Left forelimb (tissue), 1 donor: Measurements from ENCODE around the gene SWAP70.
"Not testable (repeated sequence)": the region's sequence is repeated elsewhere in the genome, so short reads cannot be mapped to it uniquely, and the experiment has no call there.

Source experiments
- DNase-seq: peaks from one replicate; pipeline ENCODE4 v3.0.0-alpha.2; 2018; ENCODE audit warnings: low spot score

The SWAP70 gene

GRCh38 chr11:9722023-9722422, 58.1 kb downstream of the SWAP70 start:
- DNase-seq: no peak

DNA sequence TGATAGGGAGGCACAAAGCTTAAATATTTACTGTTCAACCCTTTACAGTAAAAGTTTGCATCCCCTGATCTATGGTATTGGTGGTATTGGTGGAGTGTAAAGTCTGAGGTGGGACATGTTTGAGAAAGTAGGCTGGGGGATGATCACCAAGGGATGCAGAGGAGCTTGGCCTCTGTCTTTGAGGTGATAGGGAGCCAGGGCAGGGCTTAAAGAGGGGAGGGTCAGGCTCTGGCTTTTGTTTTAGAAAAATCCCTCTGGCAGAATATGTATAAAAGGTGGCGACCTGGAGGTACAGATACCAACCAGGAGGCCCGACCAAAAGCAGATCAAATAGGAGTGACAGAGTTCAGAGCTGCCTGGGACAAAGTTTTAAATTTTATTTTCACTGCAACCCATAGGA, 59.0 kb downstream of the SWAP70 start:
- DNase-seq: no peak

GRCh38 chr11:9726321-9727022, 62.6 kb downstream of the SWAP70 start:
- DNase-seq: no peak

DNA sequence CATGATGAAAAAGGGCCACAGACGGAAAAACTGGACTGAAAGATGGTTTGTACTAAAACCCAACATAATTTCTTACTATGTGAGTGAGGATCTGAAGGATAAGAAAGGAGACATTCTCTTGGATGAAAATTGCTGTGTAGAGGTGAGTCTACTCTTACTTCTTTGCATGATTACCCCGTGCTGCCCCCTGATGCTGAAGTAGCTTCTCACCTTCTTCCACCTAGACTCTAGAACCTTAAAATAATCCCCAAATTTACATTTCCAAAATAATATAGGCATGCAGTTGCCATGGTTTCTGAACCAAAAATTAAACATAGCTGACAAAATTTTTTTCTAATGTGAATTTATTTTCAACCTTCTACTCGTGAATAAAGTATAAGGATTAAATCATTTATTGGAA, 64.2 kb downstream of the SWAP70 start:
- no peak for DNase-seq

DNA sequence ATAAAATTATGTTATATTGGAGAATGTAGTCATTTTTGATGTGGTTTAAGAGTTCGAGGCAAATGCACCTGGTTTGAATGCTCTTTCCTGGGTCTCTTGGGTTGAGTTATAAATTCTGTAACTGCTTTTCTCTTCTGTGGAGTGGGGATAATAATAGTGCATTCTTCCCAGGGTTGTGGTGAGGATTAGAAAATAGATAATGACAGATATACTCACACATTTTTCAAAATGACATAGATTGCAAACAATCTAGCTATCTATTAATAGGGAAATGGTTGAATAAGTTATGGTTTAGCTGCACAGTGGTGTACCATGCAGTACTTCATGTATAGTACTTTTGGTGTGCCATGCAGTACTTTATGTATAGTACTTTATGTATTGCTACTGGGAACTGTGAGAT, 67.4 kb downstream of the SWAP70 start:
- no peak for DNase-seq

DNA sequence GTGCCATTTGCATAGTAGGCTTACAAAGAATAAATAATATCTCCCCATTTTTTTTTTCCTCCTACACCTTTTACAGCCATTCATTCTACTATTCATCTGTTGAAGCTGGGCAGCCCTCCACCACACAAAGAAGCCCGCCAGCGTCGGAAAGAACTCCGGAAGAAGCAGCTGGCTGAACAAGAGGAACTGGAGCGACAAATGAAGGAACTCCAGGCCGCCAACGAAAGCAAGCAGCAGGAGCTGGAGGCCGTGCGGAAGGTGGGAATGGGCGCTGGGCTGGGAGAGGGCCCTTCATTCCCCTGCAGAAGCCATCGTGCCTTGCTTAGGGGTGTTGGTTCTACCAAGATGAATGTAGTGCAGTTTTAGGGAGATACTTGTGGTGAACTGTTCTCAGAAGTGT, 68.6 kb downstream of the SWAP70 start:
- no peak for DNase-seq

GRCh38 chr11:9733212-9733611, 69.3 kb downstream of the SWAP70 start:
- no peak for DNase-seq

- DNase-seq: no peak
Measured at GRCh38 chr11:9735236-9735635, 71.4 kb downstream of the SWAP70 start.

DNA sequence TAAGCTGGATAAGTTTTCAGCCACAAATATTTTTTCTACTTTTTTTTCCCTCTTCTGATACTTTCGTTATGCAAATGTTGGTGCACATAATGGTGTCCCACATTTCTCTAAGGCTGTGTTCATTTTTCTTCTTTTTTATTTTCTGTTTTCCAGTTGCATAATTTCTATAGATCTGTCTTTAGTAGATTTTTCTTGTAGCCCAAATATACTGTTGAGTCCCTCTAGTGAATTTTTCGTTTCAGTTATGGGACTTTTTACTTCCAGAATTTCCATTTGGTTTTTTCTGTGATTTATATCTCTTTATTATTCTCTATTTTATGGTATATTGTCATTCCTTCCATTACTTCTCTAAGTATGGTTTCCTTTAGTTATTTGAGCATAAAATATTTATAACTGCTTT, 72.0 kb downstream of the SWAP70 start:
- no peak for DNase-seq

DNA sequence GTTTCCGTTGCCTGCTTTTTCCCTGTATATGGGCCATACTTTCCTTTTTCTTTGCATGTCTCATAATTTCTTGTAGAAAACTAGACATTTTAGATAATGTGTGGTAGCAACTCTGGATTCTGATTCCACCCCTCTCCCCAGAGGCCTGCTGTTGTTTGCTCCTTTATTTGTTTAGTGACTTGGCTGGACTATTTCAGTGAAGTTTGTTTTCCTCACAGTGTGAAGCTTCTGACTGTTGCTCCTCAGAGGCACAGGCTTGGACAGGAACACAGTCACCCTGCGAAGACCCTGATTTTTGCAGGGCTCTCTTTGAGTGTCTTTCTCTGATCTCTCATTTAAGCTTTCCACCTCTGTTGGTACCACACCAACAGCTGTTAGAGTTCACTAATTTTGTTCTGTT, 72.5 kb downstream of the SWAP70 start:
- DNase-seq: no peak

DNA sequence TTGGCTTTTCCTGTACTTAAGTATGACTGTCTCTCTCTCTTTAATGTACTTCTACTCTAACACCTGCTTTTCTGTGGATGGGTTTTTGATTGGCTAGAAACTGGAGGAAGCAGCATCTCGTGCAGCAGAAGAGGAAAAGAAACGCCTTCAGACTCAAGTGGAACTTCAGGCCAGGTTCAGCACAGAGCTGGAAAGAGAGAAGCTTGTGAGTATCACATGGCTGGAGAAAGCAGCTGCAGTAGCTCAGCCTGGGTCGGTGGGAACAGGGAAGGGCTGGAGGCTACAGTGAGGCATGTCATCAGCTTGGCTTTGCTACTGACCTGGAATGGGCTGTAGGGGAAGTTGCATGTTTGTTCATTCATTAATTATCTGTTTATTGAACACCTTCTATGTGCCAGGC, 74.2 kb downstream of the SWAP70 start:
- no peak for DNase-seq

DNA sequence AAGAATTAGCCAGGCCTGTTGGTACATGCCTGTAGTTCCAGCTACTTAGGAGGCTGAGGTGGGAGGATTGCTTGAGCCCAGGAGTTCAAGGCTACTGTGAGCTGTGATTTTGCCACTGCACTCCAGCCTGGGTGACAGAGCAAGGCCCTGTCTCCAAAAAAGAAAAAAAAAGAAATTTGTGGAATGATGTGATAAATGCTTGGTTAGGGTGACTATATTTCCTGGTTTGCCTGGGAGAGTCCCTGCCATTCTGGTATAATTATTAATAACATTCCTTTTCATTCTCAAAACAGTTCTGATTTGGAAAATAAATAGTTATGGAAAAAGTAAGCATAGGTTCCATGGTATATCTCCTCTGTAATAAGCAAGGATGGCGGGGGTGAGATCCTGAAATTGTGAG, 74.8 kb downstream of the SWAP70 start:
- no peak for DNase-seq

DNA sequence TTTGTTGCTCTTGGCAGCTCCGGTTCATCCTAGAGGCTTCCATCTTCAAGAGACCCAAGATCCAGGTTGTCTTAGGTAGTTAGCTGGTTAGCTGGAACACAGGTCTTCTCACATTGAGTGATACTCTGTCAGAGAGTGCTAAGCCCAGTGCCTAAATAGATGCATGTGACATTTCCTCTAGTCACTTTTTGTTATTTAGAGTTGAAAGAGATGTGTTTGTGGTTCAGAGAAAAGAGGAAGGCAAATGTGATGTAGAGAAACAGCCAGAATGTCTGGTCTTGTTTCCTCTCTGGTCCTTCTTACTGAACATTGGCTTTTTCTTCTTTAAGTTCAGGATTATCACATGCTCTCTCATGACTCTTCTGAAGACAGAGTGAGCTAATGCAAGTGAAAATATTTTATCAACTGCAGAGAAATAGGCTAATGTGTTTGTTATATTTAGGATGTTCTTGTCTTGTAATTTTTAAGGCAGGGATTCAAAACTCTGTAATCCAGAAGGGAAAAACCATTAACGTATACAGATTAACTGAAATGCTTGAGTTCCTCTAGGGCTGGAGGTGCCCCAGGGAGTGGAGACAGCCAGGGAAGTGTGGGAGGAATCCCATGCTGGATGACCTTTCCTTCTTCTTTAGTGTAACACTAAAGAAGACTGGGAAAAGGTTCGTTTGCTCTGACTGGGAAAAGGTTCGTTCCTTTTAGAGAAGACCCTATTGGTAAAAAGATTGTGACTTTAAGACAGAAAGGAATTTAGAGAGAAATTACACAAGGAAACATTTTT, 75.4 kb downstream of the SWAP70 start:
- DNase-seq: no peak

- no peak for DNase-seq
Measured at GRCh38 chr11:9740202-9740883, 76.5 kb downstream of the SWAP70 start.

- no peak for DNase-seq
Measured at GRCh38 chr11:9741260-9741659, 77.4 kb downstream of the SWAP70 start.

DNA sequence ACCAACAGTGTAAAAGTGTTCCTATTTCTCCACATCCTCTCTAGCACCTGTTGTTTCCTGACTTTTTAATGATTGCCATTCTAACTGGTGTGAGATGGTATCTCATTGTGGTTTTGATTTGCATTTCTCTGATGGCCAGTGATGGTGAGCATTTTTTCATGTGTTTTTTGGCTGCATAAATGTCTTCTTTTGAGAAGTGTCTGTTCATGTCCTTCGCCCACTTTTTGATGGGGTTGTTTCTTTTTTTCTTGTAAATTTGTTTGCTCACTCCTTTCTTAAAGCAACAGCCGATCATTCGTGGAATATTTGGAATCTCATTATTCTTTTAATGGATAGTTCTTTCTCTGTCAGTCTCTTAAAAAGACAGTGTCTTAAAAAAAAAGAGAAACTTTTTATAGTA, 79.6 kb downstream of the SWAP70 start:
- not testable (repeated sequence) for DNase-seq

DNA sequence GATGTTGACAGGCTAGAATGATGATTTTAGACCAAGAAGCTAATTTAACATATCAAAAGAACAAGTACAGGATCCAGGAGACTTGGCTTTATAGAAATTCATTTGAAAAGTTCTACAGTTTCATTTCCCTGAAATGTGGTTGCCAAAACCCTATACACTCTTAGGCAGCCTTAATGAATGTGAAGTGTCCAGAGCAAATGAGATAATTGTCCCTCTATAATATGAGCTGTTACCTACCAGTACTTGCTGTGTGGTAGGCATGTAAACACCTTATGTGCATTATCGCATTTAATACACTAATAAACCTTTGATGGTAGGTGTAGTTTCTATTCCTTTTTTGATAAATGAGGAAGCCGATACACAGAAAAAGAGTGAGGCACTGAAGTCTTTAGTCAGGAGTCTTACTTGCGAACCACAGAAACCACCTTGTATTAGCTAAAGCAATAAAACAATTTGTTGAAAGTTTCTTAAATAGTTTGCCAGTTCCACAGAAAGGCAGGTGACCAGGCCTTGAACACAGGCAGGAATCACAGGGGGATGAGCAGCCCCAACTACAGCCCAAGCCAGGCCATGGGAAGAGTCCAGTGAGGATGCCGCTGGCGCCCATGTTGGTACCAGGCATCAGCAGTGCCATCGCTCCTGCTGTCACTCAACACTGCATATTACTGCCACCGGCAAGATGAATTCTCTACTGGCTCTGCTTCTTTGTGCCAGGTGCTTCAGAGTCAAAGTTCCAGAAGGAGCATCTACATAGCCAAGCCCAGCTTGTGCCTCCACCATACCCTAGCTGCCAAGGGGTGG, 81.7 kb downstream of the SWAP70 start:
- no peak for DNase-seq

DNA sequence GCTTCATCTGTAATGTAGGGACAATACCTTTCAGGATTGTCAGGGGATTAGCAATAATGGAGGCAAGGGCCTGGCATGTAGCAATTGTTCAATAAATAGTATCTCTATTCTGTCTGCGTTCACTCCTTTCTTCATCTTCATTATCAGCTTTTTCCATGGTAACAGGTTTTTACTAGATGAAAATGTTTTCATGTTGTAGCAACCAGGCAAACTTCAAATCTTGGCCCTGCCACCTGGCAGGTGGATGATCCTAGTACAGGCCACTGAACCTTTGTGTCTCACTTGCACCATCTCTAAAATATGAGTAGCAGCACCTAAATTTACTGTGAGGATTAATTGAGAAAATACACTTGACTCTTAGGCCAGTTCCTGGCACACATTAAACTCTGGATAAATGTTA, 83.4 kb downstream of the SWAP70 start:
- no peak for DNase-seq

DNA sequence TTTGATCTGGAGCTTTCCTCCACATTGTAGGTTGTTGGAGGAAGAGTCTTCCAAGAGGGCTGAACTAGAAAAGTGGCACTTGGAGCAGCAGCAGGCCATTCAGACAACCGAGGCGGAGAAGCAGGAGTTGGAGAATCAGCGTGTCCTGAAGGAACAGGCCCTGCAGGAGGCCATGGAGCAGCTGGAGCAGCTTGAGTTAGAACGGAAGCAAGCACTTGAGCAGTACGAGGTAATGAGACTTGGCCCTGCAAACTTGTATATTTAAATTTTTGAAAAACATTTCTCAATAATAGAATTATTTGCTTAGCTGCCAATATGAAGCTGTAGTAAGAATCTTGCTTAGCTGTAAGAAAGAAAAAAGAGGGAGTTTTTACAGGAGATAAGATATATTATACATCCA, 84.0 kb downstream of the SWAP70 start:
- DNase-seq: no peak

- DNase-seq: no peak
Measured at GRCh38 chr11:9748361-9748970, 84.6 kb downstream of the SWAP70 start.

DNA sequence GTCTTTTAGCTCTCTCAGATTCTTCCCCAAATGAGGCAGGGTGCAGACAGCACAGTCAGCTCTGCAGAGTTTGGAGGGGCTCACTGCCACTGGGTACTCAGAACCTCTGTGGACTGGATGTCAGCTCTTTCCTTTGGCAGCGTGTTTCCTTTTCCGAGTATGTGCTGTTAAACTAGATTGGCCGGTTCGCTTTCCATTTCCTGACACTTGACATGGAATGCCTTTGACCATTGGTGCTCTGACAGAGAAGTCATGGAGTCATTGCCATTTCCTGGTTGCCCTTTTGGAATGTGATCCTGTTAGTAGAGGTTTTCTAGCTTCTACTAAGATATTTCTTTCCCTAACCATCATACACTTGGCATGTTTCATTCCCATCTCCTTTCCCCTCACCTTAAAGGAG, 86.7 kb downstream of the SWAP70 start:
- DNase-seq: no peak

DNA sequence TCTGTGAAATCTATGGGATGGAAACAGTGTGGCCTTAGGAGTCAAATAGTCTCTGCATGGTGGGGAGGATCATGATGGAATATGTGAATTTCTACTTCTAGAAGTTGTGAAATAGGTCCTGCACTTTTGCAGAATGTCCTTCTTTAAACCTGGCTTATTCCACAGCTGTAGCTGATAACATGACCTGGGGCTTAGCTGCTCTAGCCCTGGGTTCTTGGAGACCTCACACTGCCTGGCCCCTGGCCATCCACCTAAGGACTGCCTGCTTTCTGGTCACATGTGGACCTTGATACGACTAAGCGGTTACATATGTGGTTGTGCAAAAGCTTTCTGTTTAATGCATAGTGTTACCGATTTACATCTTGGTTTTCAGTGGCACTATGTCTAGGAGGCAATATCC, 88.2 kb downstream of the SWAP70 start:
- DNase-seq: no peak
